HG03108 (cell line): ENCODE data around the gene PLGRKT.
"Not testable (repeated sequence)": the region's sequence is repeated elsewhere in the genome, so short reads cannot be mapped to it uniquely, and the experiment has no call there.

Experiments used
- ATAC-seq: cut with Tn5 transposase; IDR thresholded peaks from one replicate; pipeline ENCODE4 v1.9.1; 2021; ENCODE audit warnings: moderate library complexity; ENCODE audit not compliant: unreplicated experiment

PLGRKT gene

GRCh38 chr9:5321601-5322000, 116.1 kb downstream of the PLGRKT start:
- not testable (repeated sequence) for ATAC-seq

DNA sequence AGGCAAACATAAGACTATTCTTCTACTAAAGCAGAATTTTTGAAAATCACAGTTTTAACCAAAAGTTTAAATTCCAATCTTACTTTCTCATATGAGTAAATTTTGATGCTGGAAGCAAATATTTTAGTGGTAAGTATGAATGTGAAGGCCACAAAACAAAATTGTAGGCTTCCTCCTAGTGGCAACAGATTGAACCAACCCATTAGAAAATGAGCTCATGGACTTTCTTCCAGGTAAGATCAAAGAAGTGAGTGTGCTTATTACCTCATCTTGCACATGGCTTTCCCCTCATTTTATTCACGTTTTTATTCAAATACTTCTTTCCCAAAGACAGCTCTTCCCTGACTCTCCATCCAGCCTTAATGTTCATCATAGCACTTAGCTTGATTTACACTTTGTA, 116.7 kb downstream of the PLGRKT start:
- ATAC-seq = no peak

DNA sequence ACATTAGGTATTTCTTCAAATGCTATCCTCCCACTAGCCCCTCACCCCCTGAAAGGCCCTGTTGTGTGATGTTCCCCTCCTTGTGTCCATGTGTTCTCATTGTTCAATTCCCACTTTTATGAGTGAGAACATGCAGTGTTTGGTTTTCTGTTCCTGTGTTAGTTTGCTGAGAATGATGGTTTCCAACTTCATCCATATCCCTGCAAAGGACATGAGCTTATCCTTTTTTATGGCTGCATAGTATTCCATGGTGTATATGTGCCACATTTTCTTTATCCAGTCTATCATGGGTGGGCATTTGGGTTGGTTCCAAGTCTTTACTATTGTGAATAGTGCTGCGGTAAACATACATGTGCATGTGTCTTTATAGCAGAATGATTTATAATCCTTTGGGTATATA, 121.3 kb downstream of the PLGRKT start:
- not testable (repeated sequence) for ATAC-seq

DNA sequence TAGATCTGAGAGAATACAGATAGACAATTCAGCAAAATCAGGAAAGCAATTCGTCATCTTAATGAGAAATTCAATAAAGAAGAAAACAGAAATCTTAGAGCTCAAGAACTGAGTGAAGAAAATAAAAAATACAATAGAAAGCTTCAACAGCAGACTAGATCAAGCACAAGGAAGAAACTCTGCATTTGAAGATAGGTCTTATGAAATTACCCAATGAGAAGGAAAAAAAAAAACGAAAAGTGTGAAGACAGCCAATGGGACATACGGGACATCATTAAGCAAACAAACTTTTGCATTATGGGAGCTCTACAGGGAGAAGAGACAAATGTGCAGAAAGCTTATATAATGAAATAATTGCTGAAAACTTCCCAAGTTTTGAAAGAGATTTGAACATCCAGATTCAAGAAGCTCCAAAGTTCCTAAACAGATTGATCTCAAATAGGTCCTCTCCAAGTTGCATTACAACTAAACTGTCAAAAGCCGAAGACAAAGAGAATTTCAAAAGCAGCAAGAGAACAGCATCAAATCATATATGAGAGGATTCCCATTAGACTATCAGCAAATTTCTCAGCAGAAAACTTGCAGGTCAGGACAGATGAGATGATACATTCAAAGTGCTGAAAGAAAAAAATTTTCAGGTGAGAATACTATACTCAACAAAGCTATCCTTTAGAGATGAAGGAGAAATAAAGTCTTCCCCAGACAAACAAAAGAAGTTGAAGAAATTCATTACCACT, 122.4 kb downstream of the PLGRKT start:
- no peak for ATAC-seq

DNA sequence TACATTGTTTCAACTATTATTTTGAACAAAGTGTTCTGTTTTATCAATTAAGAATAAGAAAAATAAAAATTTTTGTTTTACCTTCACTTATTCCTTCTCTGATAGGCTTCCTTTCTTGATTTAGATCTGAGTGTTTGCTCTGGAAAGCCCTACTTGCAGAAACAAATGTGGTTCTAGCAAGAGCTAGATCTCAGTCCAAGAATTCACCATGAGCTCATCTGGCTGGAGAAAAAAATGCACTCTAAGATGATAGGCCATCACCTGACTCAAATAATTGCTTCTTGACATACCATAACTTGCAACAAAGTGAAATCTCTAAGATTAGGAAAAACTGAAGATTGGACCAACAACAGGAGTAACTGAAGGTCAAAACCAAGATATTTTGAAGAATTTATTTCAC, 126.9 kb downstream of the PLGRKT start:
- ATAC-seq = no peak
